Caco-2 (cell line): ENCODE data around the gene CDS2. TPM values are rescaled to one million over a fixed set of nuclear protein-coding genes. Genes with fewer than 3 reads are reported as not detected.

Experiments used
- Bru-seq: library from RNA; stranded (reverse); fragments of 400-500 nt; gene quantifications from one replicate; lab custom pipeline; 2021; lab: Mats Ljungman, UMichigan
- BruChase-seq, 2 experiments: library from RNA; stranded (reverse); fragments of 400-500 nt; gene quantifications; one replicate each; lab custom pipeline; 2021; lab: Mats Ljungman, UMichigan
- BruUV-seq: library from RNA; stranded (reverse); fragments of 400-500 nt; replicated peaks from 2 replicates; lab custom pipeline; 2021; lab: Mats Ljungman, UMichigan
- CTCF ChIA-PET: fragments of 300-600 bp; sonication (Branson Sonifier 250); formaldehyde crosslinking; loops from one replicate; lab custom pipeline; 2022; ENCODE audit warnings: antibody characterized with exemption; lab: Charles Lee
- POLR2A ChIA-PET: fragments of 300-600 bp; sonication (Branson Sonifier 250); formaldehyde crosslinking; loops from one replicate; lab custom pipeline; 2022; ENCODE audit warnings: antibody characterized with exemption; lab: Charles Lee
- DNase-seq, 2 experiments: peaks; one replicate each; pipeline versions ENCODE4 v3.0.0 to v3.0.0-alpha.2; 2020 to 2022
- H3K27me3 ChIP-seq: replicated peaks from 2 replicates; pipeline ENCODE4 v1.6.0; 2011; ENCODE audit warnings: low read length; ENCODE audit not compliant: control insufficient read depth, insufficient read depth
- H3K36me3 ChIP-seq: 2 replicates; pipeline ENCODE4 v1.5.1; 2011; ENCODE audit warnings: low read length; ENCODE audit not compliant: control insufficient read depth, insufficient read depth
- H3K4me1 ChIP-seq: fragments of 250-450 bp; sonication (Bioruptor Pico); 2 replicates; pipeline ENCODE4 v1.5.1; 2020; ENCODE audit warnings: mild to moderate bottlenecking
- H3K4me3 ChIP-seq: 2 replicates; pipeline ENCODE4 v1.5.1; 2011; ENCODE audit warnings: low read depth, mild to moderate bottlenecking, control low read depth, low read length
- H3K9me3 ChIP-seq: fragments of 250-450 bp; sonication (Bioruptor Pico); 2 replicates; pipeline ENCODE4 v1.5.1; 2020; ENCODE audit warnings: mild to moderate bottlenecking, moderate library complexity
- H3K27ac Mint-ChIP-seq: one replicate; pipeline ENCODE4 v1.8.0; 2022; ENCODE audit warnings: mixed read lengths; ENCODE audit not compliant: unreplicated experiment
- H3K27me3 Mint-ChIP-seq: one replicate; pipeline ENCODE4 v1.8.0; 2022; ENCODE audit warnings: mixed read lengths; ENCODE audit not compliant: insufficient read depth, unreplicated experiment
- H3K36me3 Mint-ChIP-seq: one replicate; pipeline ENCODE4 v1.8.0; 2022; ENCODE audit warnings: mild to moderate bottlenecking, mixed read lengths; ENCODE audit not compliant: insufficient read depth, unreplicated experiment
- H3K4me1 Mint-ChIP-seq: one replicate; pipeline ENCODE4 v1.8.0; 2022; ENCODE audit warnings: low read depth, mixed read lengths; ENCODE audit not compliant: unreplicated experiment
- H3K4me3 Mint-ChIP-seq: one replicate; pipeline ENCODE4 v1.8.0; 2022; ENCODE audit warnings: mild to moderate bottlenecking, moderate library complexity, mixed read lengths; ENCODE audit not compliant: unreplicated experiment
- H3K9me3 Mint-ChIP-seq: one replicate; pipeline ENCODE4 v1.8.0; 2022; ENCODE audit warnings: mixed read lengths; ENCODE audit not compliant: unreplicated experiment
- CTCF ChIP-seq, 2 experiments: fragments of 200-600 bp in 1 of 2; IDR thresholded peaks; 1 replicate in 1 of 2; 2 replicates in 1 of 2; pipeline versions ENCODE4 v1.5.1 to v1.8.0; 2011 to 2022; ENCODE audit warnings: antibody characterized with exemption in 1 of 2, control low read depth in 1 of 2, inconsistent platforms in 1 of 2, low read depth in 1 of 2, low read length in 1 of 2, mild to moderate bottlenecking in 1 of 2, moderate library complexity in 1 of 2; ENCODE audit not compliant: insufficient read depth in 1 of 2, severe bottlenecking in 1 of 2, unreplicated experiment in 1 of 2
- intact Hi-C: fragments of 100-400 bp; cut with micrococcal nuclease; formaldehyde crosslinking; loops from one replicate; pipeline ENCODE4 v1.10.0; 2022; ENCODE audit not compliant: unreplicated experiment
- long read RNA-seq: library from polyadenylated mRNA; stranded (forward); transcript quantifications from one replicate; pipeline ENCODE4 v2.0.0, GENCODE V29; 2022
- total RNA-seq: library from RNA; stranded (reverse); gene quantifications from 2 replicates; pipeline ENCODE4 v1.2.3, GENCODE V29; 2022

The CDS2 gene
- total RNA-seq (46.7 and 53.8 TPM in 2 replicates), Bru-seq, nascent RNA (percentile 73 among the genes with signal in this experiment), BruChase-seq, experiment 1, labeled RNA remaining after a 2-hour chase (percentile 80 among the genes with signal in this experiment), BruChase-seq, experiment 2, labeled RNA remaining after a 6-hour chase (percentile 89 among the genes with signal in this experiment)
- long read RNA-seq, full-length matches to known transcripts = 70 of 85 reads
- long read RNA-seq, partial matches to known transcripts = 1 of 85 reads
- long read RNA-seq, other reads (novel, unspliced or antisense) = 14 of 85 reads

- DNase-seq = peak; percentile 100
- H3K4me1 ChIP-seq = peaks cover 7% of the 10 kb centered on the region
- no peaks in the 10 kb centered on the region for H3K9me3 ChIP-seq
- Mint-ChIP-seq H3K4me1 (peaks cover 13% of the 10 kb centered on the region), H3K9me3 (no peaks in the 10 kb centered on the region), H3K27me3 (no peaks in the 10 kb centered on the region), H3K36me3 (peaks cover 32% of the 10 kb centered on the region), H3K27ac (peak within 1 kb of the TSS; percentile 74), H3K4me3 (peak within 1 kb of the TSS; percentile 86)
- H3K27me3 ChIP-seq = no peaks in the 10 kb centered on the region
- TF ChIP-seq CTCF (IDR thresholded peaks at IDR 0.05; ENCODE audit: insufficient read depth in 1 of 2, low read depth in 1 of 2, low read length in 1 of 2, severe bottlenecking in 1 of 2, unreplicated experiment in 1 of 2) = peak; percentile 49 to 74
- intact Hi-C loops = loop anchor here (1.0 to 10.0 kb wide), 4 partner anchors 24 to 318 kb away; no protein-coding TSS in a partner anchor
- ChIA-PET POLR2A (interaction anchor here (0.6 to 2.1 kb wide), 4 partner anchors 40 to 388 kb away, joined by 3 to 25 read pairs (median 6); no protein-coding TSS in a partner anchor), CTCF (interaction anchor here (0.6 to 2.1 kb wide), 37 partner anchors 10 to 1794 kb away, joined by 3 to 246 read pairs (median 5); no protein-coding TSS in a partner anchor)
- BruUV-seq = no TSS peak
- H3K36me3 ChIP-seq = no peaks in the 10 kb centered on the region
- H3K4me3 ChIP-seq = peak within 1 kb of the TSS; percentile 95
Measured at GRCh38 chr20:5126512-5127203, at the start of gene CDS2. Gene CDS2 (plus strand): TSS chr20:5127008. CDS start chr20:5127093, 85 bp downstream.

GRCh38 chr20:5077761-5078387 lies 48.9 kb upstream of the CDS2 start:
- DNase-seq = no peak
- ChIA-PET POLR2A (no interaction called here), CTCF (no interaction called here)
- BruUV-seq = no TSS peak
- Mint-ChIP-seq H3K4me3 (no peak overlapping the region), H3K27ac (no peak overlapping the region), H3K27me3 (no peaks in the 10 kb centered on the region), H3K9me3 (no peaks in the 10 kb centered on the region), H3K4me1 (no peaks in the 10 kb centered on the region), H3K36me3 (no peaks in the 10 kb centered on the region)
- Histone ChIP-seq H3K36me3 (no peaks in the 10 kb centered on the region), H3K4me3 (no peak overlapping the region), H3K4me1 (peaks cover 4% of the 10 kb centered on the region; the same call in 1 of the 2 replicates), H3K27me3 (no peaks in the 10 kb centered on the region), H3K9me3 (no peaks in the 10 kb centered on the region)
- TF ChIP-seq CTCF (IDR thresholded peaks at IDR 0.05; ENCODE audit: insufficient read depth in 1 of 2, low read depth in 1 of 2, low read length in 1 of 2, severe bottlenecking in 1 of 2, unreplicated experiment in 1 of 2) = no peak
- intact Hi-C loops = no loop called here

- no peaks in the 10 kb centered on the region for H3K27me3 ChIP-seq
- H3K36me3 Mint-ChIP-seq = no peaks in the 10 kb centered on the region
- BruUV-seq = no TSS peak
- H3K27me3 Mint-ChIP-seq = no peaks in the 10 kb centered on the region
- ChIA-PET POLR2A (no interaction called here), CTCF (interaction anchor here (0.6 kb wide), 1 partner anchor 319 kb away, joined by 7 read pairs; no protein-coding TSS in a partner anchor)
- H3K27ac Mint-ChIP-seq = no peak overlapping the region
- H3K9me3 Mint-ChIP-seq = no peaks in the 10 kb centered on the region
- H3K4me1 ChIP-seq = peaks cover 4% of the 10 kb centered on the region; the same call in 1 of the 2 replicates
- H3K4me1 Mint-ChIP-seq = no peaks in the 10 kb centered on the region
- no peak overlapping the region for H3K4me3 ChIP-seq
- H3K36me3 ChIP-seq = no peaks in the 10 kb centered on the region
- no peak for TF ChIP-seq CTCF (IDR thresholded peaks at IDR 0.05; ENCODE audit: insufficient read depth in 1 of 2, low read depth in 1 of 2, low read length in 1 of 2, severe bottlenecking in 1 of 2, unreplicated experiment in 1 of 2)
- DNase-seq = no peak
- intact Hi-C loops = no loop called here
- no peak overlapping the region for H3K4me3 Mint-ChIP-seq
- H3K9me3 ChIP-seq = no peaks in the 10 kb centered on the region
Measured at GRCh38 chr20:5078399-5078958, 48.3 kb upstream of the CDS2 start.
